HG03159 (cell line): ENCODE results near the gene RTCB.

ENCODE experiments used
- ATAC-seq: cut with Tn5 transposase; IDR thresholded peaks from one replicate; pipeline ENCODE4 v1.9.1; 2021; ENCODE audit warnings: mild to moderate bottlenecking, moderate library complexity; ENCODE audit not compliant: unreplicated experiment

Gene RTCB

DNA sequence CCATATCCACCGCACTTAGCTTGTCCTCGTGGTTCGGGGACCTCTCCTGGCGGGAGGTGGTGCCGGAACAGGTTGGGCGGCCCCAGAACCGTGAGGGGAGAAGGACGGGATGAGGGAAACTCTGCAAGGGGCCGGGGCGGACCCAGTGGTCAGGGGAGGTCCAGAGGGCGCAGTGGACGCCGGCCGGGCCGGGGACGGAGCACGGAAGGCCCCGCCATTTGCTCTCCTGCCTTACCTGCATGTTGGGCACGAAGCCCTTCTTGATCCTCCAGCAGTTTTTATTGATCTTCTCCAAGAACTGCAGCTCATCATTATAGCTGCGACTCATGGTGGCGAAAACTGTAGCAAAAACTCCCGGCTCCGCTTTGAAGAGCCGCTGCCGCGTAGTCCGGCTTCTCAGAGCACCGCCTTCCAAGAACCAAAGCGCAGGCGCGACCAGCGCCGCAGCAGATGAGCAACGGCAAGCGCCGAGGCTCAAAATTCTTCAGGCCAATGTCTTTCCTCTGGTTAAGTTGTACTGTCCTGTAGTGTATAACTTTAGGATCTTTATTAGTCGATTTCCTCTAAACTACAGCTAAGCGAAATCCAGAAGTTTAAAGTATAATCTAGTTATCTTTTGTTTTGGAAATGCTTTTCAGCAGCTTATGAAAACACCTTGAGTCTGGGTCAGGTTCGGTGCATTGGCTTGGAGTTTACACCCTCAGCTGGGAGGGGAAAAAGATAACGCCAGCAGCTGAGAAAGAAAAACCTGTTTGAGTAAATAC lies at the start of gene RTCB:
TSS of gene RTCB (minus strand) at position 419 of the 764 bp plus-strand sequence. CDS start at position 328, 91 bp downstream.
- no peak for ATAC-seq

DNA sequence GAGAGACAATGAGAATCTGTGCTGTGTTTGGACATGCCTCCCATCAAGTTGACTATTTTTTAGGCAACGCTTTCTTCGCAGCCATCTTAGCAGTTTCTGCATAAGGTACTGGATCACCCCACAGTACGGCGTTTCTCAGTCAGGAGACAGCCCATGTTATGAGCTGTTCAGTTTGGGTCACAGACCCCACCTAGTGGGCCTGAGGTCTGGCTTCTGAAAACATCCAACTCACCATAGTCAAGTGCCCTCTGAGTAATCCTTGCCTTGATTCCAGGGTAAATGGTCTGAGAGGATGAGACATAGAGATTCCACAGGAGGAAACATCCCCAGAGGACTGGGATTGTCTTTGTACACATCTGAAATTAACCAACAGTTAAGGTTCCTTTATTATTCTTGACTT lies 45.0 kb upstream of the RTCB start:
- no peak for ATAC-seq

DNA sequence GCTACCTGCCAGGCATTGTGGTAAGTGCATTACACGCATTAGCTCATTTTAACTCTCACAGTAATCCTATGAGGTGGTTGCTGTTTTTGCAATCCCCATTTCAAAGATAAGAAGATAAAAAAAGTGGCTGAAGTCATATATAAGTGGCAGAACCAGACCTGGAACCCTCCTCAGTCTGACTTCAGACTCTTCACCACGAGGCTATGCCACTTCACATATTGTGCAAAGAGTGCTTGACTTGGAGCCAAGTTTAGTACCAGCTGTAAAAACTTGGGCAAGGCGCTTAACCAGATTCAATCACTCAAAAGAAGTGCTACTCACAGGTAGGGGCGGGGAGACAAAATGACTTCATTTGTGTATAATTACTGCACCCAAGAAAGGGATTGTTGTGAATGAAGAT lies 36.9 kb upstream of the RTCB start:
- ATAC-seq = no peak

DNA sequence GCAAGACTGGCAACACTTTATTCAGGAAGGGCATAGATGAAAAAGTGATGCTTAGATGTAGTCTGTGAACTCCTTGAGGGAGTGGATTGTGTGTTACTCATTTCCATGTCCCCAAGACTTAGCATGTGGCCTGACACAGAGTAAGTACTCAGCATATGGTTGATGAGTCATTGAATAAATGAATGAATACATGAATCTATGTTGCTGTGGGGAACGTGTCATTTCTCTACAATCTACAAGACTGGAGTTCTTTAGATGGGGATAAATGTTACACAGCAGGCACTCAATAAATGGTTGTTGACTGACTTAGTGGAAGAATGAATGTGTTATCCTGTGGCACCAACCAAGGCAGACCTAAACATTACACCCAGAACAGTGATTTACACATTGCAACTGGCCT lies 34.3 kb upstream of the RTCB start:
- ATAC-seq = no peak

DNA sequence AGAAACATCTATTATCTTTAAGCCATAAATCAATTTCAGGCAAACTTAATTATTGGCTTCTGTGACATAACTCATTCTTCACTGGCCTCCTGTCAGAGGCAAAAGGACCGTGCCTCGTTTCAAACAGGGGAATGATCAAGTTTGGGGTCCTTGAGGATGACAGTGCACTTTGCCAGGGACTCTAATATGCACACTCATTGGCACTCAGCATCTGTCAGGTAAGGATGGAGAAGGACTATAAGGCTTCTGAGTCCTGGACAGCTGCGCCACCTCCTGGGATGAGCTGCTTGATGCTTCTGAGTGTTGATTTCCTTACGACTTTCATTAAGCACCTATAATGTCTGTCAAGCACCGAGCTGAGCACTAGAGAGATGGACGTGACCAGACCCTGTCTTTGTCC lies 32.0 kb upstream of the RTCB start:
- ATAC-seq = no peak

DNA sequence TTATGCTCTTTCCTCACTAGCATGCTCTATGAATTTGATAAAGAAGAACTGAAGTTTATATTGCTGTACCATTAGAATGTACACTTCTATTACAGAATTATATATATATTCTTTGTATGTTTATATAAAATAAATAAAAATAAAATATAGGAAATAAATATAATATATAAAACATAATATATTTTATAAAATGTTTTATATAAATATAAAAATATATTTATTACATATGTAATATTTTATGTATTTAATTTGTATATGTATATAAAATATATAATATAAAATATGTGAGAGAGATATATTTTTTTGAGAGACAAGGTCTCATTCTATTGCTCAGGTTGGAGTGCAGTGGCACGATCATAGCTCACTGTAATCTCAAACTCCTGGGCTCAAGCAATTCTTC lies 18.3 kb upstream of the RTCB start:
- no peak for ATAC-seq

DNA sequence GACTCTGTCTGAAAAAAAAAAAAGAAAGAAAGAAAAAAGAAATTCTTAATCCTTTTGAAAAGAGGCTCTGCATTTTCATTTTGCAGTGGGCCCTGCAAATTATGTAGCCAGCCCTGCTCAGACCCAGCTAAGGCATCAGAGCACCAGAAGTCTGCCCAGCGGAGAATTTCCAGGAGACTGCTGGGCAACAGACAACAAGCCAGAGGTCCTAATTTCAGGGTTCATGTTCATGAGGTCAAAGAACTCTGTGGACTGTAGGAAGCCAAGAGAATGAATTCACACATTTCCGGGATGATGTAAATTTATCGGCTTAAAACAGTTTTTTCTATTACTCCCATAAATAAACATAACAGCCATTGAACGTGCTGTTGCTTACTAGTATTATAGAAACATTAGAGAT lies 14.8 kb upstream of the RTCB start:
- ATAC-seq = no peak

DNA sequence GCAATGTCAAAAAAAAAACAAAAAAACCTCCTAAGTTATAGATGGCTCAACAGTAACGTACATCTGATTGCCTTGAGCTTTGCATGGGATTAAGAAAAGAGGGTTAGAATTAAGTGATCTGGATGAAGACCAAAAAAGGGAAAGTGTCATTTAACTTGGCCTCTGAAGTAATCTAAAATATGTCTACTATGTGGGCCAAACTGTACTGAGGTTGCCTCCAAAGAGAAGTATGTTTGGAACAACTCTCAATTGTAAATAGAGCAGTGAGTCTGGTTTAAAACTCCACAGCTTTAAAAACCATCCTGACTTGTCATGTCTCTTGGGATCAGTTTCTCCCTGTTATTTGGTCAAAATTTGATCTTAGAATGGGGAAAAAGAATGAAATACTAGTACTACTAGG lies 11.6 kb upstream of the RTCB start:
- no peak for ATAC-seq

DNA sequence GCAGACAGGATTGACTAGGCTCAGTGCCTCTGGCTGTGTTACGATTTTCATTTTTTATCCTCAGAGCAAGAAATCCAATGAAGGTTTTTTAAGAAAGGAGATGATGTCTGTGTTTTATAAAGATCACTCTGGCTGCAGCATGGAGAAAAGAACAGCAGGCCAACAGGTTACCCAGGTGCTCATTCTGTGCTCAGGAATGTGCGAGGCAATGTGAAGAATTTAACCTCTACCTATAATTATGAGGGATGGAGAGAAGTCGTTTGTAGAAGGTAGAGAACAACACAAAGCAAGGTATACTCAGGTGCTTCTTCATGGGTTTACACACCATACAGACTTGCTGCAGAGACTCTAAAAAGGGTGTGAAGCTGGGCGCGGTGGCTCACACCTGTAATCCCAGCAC lies 10.0 kb upstream of the RTCB start:
- ATAC-seq = no peak

DNA sequence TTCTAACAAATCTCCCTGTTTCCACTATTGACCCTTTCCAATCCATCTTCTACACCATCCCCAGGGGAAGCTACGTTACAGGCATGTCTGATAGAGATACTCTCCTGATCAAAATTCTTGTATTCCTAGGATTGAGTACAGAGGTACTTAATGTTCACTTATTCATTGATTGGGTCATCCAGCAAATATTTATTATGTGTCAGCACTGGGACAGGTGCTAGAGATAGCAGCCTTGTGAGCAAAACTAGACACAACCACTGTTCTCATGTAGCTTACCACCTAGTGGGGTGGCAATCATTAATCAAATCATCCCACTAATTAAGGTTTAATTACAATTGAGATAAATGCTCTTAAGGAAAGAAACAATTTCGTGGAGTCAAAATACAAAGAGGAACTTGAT lies 9.4 kb upstream of the RTCB start:
- no peak for ATAC-seq

DNA sequence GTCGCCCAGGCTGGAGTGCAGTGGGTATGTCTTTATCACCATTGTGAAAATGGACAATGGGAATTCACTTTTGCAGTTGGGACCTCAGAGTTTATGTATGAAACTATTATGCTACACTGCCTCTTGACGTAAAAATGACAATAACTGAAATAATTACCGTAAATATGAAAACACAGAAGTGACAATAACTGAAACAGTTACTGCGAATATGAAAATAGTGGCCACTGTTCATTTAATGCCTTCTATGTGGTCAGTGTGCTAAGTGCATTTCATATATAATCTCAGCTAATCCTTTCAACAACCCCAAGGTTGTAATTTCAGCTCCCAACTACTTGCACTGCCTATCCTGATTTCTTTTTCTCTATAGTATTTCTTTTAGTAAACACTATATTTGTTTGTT lies 5.9 kb upstream of the RTCB start:
- no peak for ATAC-seq

DNA sequence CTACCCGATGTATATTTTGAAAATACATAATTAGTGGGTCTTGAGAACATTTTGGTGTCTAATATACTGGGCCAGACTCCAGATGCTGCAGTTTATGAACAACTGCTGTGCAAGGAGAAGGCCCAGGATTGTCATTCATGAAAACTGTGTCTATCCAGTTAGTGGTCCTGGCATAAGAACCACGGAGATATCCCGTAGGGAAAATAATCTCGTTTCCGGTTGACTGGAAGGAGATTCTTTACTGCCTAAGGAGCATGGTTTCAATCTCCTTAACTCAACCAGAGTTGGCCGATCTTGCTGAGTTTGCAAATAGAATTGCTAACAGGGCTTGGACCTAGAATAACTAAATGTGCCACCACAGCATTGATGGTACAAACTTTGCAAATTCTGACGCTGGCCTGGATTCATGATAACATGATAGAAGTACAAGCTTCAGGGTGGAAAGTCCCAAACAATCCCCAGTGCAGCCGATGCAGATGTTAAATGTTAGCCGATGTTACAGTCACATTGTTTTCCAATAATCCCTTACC lies 4.6 kb upstream of the RTCB start:
- ATAC-seq = no peak

DNA sequence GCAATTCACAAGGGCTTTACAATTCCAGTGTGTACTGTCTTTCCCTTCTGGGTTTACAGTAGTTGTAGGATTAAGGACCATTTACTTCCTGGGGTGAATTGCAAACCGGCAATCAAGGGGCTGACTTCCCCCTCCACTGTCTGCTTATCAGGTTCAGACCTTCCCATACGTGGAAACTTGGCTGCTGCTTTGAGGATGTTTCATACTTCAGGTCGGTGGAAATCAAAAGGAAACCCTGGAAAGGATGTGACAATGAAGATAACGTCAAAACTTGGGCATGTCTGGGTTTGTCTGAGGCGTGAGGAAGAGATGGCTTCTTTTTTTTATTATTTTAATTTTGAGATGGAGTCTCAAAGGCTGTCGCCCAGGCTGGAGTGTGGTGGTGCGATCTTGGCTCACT lies 2.1 kb upstream of the RTCB start:
- ATAC-seq = no peak

DNA sequence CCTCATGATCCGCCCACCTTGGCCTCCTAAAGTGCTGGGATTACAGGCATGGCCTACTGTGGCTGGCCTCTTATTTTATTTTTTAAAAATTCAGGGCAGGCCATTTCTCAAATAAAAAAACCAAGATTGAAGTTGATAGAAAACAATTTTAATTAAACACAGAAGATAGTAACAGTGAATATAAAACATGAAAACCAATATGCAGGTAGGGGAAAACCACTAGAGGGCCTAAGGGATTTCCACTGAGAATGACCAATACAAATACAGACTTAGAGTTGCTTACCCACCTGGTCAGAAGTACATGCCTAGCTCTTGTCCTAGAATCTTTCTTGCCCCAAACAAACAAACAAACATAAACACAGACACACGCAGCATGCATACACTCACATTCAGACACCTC lies 1.7 kb upstream of the RTCB start:
- ATAC-seq = no peak

DNA sequence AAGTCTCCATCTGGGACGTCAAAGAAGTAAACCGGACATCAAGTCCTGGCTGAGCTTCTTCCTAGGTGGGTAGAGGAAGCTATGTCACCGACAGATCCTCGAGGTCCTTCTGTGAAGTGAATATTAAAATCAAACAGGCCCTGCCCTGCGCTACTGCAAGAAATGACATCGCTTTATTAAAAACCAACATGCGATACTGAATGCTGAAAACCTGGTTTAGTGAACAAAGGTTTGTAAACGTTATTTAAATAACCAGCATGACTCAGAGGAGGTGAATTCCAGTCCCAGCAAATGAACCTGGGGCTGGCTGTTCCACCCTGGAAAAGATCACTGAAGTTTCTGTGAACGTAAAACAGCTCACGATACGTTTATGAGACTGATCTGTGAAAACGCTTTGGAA lies 645 bp downstream of the RTCB start:
- no peak for ATAC-seq

DNA sequence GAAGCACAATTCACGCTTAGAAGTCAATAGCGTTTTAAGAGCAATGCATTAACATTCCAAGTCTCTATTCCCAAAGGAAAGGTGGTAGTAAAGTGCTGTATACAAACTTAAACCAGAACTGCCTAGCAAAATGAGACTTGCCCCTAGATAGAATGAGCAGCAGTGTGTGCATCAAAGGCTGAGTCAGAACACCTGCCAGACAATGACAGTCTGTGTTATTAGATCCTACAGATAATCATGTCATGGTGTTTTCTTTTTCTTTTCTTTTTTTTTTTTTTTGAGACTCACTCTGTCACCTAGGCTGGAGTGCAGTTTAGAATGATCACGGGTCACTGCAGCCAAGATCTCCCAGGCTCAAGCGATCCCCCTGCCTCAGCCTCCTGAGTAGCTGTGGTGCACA lies 1.6 kb downstream of the RTCB start:
- ATAC-seq = no peak

DNA sequence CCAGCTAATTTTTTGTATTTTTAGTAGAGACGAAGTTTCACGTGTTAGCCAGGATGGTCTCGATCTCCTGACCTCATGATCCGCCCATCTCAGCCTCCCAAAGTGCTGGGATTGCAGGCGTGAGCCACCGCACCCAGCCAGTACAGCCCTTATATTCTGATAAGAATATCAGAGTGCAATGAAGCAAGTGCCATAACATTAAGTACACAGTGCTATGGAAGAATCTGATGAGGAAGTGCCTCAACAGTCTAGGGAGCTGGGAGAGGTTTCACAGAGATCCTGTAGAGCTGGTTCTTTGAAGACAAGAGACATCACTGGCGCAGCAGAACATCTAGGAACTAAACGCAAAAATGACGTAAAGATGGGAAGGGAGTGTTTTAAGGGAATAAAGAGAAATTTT lies 2.1 kb downstream of the RTCB start:
- ATAC-seq = no peak

DNA sequence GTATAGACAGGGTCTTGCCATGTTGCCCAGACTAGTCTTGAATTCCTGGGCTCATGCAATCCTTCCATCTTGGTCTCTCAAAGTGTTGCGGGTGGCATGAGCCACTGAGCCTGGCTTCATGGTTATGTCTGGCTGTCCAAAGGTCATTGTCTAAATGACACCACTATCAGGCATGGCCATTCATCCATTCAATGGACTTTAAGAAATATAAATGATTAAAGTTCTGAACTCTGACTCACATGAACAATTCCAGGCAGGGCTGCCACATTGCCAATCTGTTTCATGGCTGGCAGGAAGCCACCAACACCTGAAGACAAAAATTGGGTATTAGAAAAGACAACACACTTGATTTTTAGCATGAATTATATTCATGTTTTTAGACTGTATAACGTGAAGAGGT lies 4.1 kb downstream of the RTCB start:
- no peak for ATAC-seq

DNA sequence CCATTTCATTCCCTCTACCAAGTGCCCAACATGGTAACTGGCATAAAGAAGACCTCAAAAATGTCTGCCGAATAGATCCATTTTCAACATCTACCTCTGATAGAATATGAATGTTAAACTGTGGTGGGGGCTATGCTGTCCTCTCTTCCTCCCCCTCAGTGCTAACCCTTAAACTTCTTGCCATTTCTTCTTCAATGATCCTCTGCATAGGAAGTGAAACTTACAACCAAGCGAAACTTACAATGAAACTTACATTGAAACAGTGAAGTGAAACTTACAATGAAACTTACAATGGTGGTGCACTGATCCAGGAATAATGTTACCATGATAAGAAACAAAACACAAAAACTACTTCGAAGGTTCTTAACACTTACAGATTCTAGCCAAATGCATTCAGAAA lies 4.7 kb downstream of the RTCB start:
- peak; percentile 73 for ATAC-seq

DNA sequence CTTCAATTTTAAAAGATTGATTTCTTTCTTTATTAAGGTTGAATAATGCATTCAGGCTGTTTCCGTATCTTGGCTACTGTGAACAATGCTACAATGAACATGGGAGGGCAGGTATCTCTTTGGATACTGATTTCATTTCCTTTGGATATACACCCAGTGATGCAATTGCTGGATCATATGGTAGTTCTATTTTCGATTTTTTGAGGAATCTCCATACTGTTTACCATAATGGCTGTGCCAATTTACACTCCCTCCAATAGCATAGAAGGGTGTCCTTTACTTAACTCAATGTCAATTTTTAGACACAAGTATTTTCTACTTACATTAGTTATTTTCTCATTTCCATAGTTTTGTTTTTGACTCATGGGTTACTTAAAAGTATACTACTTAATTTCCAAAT lies 8.0 kb downstream of the RTCB start:
- no peak for ATAC-seq

DNA sequence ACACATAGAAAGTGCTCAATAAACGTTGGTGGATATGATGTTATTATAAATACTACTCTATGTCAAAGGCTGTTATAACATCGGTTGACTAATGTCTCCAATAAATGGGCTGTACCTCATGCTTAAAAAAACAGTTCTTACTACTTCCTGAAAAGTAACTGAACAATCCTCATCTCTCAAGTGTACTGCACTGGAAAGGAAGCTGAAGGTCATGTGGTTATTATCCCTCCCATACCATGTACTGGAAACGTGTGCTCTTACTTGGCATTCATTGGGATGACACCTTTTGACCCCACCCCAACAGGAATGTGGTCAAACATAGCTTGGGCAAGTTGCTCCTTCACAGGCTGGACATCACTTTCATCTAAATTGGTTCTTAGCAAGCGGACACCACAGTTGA lies 10.6 kb downstream of the RTCB start:
- no peak for ATAC-seq

DNA sequence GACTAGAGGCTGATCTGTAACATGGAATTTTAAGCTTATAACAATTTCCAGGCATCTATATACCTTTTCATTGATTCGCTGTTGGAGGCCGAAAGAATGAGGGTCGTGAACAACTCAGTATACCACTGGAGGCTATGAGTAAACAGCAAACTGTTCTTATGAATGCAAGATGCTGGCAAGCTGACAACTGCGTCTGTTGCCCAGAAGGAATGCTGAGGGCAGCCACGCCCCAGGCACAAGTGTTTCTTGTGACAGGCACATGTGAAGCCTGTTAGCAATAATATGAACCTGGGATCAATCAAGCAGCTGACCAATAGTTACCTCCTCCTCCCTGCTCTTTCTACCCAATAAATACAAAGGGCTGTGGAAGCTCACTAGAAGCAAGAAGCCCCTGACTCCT lies 15.3 kb downstream of the RTCB start:
- no peak for ATAC-seq

DNA sequence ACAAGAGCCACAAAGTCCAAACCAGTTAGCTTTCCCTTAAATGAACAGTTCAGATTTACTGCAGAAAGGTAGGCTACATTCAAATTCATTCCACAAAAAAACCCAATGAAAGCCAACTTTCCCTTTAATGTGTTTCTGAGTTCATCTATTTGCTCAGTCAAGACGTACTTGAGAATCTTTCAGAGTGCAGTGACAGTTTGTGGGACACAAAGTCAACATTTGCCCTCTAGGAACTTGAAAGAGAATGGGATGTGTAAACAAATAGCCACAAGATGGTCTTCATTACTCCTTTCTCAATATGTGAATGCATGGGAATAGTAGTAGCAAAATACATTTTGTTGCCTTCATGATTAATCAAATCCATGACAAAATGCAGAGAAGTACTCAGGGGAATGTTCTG lies 15.8 kb downstream of the RTCB start:
- no peak for ATAC-seq
